GM19238 (cell line): ENCODE measurements around the gene TMEM240.
"Not testable (repeated sequence)": the region's sequence is repeated elsewhere in the genome, so short reads cannot be mapped to it uniquely, and the experiment has no call there.

Experiments used
- DNase-seq: peaks from one replicate; pipeline ENCODE4 v3.0.0; 2011; ENCODE audit warnings: low spot score; ENCODE audit not compliant: insufficient read length

The TMEM240 gene

GRCh38 chr1:1557688-1558087 is 17.3 kb upstream of the TMEM240 start:
- DNase-seq: not testable (repeated sequence)

GRCh38 chr1:1556961-1557360 is 16.5 kb upstream of the TMEM240 start:
- DNase-seq: not testable (repeated sequence)

- no peak for DNase-seq
Measured at GRCh38 chr1:1556505-1556904, 16.1 kb upstream of the TMEM240 start.

- DNase-seq: no peak
Measured at GRCh38 chr1:1554926-1555915, 14.8 kb upstream of the TMEM240 start.

- DNase-seq: no peak
Measured at GRCh38 chr1:1554550-1554925, 14.1 kb upstream of the TMEM240 start.

GRCh38 chr1:1553821-1554494 is 13.5 kb upstream of the TMEM240 start:
- no peak for DNase-seq

GRCh38 chr1:1552263-1552639 is 11.8 kb upstream of the TMEM240 start:
- no peak for DNase-seq

- no peak for DNase-seq
Measured at GRCh38 chr1:1551524-1552262, 11.3 kb upstream of the TMEM240 start.

- no peak for DNase-seq
Measured at GRCh38 chr1:1550591-1551432, 10.4 kb upstream of the TMEM240 start.

- DNase-seq: no peak
Measured at GRCh38 chr1:1550087-1550486, 9.7 kb upstream of the TMEM240 start.

GRCh38 chr1:1548591-1548990 is 8.2 kb upstream of the TMEM240 start:
- no peak for DNase-seq

GRCh38 chr1:1547476-1547875 is 7.1 kb upstream of the TMEM240 start:
- no peak for DNase-seq

GRCh38 chr1:1547011-1547410 is 6.6 kb upstream of the TMEM240 start:
- DNase-seq: no peak

GRCh38 chr1:1545946-1546737 is 5.7 kb upstream of the TMEM240 start:
- no peak for DNase-seq

GRCh38 chr1:1544544-1544943 is 4.1 kb upstream of the TMEM240 start:
- DNase-seq: no peak

GRCh38 chr1:1543706-1544099 is 3.3 kb upstream of the TMEM240 start:
- no peak for DNase-seq

- no peak for DNase-seq
Measured at GRCh38 chr1:1542766-1543705, 2.6 kb upstream of the TMEM240 start.

- no peak for DNase-seq
Measured at GRCh38 chr1:1541956-1542765, 1.7 kb upstream of the TMEM240 start.
